ENCODE data around the gene MBTD1. TPM values are rescaled to one million over a fixed set of nuclear protein-coding genes. Genes with fewer than 3 reads are reported as not detected.

MBTD1 gene
- total and polyA plus RNA-seq, 2 experiments from 2014 or later = 19.1 to 63.9 TPM

DNA sequence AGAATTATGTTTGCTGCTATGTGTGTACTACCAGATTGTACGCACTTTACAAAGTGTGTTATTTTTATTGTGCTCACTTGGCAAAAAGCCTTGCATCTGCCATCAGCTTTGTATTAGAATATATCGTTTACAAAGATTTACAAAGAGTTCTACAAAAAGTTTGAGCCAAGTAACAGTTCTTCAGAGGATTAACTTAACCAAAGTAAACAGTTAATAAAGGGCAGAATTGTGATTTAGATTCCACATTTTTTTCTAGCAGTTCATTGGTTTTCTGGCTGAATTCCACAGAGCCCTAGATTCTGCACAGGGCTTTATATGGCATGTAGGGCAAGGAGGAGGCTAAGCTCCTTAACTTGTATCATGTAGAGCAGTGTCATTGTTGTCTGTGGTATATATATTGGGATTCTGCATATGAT is 29.9 kb upstream of the MBTD1 start:
- Histone ChIP-seq H3K4me2 (no peak overlapping the region), H3K36me3 (ENCODE audit: insufficient read depth) (peaks cover 46% of the 10 kb centered on the region), H3K4me1 (ENCODE audit: insufficient read depth) (peaks cover 9% of the 10 kb centered on the region; the same call in 1 of the 2 replicates), H3K79me2 (replicated peaks; ENCODE audit: insufficient read depth) (0 out of 2 replicates have a peak, but pooled peaks cover 13% of the 10 kb centered on the region), H4K20me1 (replicated peaks; ENCODE audit: insufficient read depth) (peaks cover 7% of the 10 kb centered on the region), H3K9me2 (ENCODE audit: insufficient read depth) (no peaks in the 10 kb centered on the region), H3K27ac (ENCODE audit: low read depth) (no peak overlapping the region), H3F3A (replicated peaks; ENCODE audit: low read depth) (no peaks in the 10 kb centered on the region), H2AFZ (no peak overlapping the region), H3K4me3 (no peak overlapping the region), H3K27me3 (ENCODE audit: insufficient read depth) (no peaks in the 10 kb centered on the region)
- Mint-ChIP-seq H3K27ac (no peak overlapping the region), H3K4me3 (no peak overlapping the region), H3K27me3 (ENCODE audit: insufficient read depth, low read depth, poor library complexity) (no peaks in the 10 kb centered on the region), H3K36me3 (ENCODE audit: low read depth) (peaks cover 78% of the 10 kb centered on the region), H3K4me1 (peaks cover 6% of the 10 kb centered on the region), H3K9me3 (no peaks in the 10 kb centered on the region)
- no peak for ATAC-seq
- no peak for DNase-seq (ENCODE audit: low spot score)
- no peak for TF ChIP-seq REST (IDR thresholded peaks at IDR 0.05; ENCODE audit: unreplicated experiment)
- TF ChIP-seq STAT1 (IDR thresholded peaks at IDR 0.05; ENCODE audit: unreplicated experiment) = no peak
- TF ChIP-seq CTCF (conservative IDR thresholded peaks at IDR 0.05; ENCODE audit: low read depth in 2 of 2) = no peak
- no peak for TF ChIP-seq NANOG (IDR thresholded peaks at IDR 0.05; ENCODE audit: borderline replicate concordance)
- no peak for TF ChIP-seq CREB1 (CRISPR knock-in tag; IDR thresholded peaks at IDR 0.05; ENCODE audit: low read depth)
- no peak for TF ChIP-seq EZH2 (IDR thresholded peaks at IDR 0.05; ENCODE audit: low read depth, unreplicated experiment)
- no peak for TF ChIP-seq ZNF114 (CRISPR knock-in tag; IDR thresholded peaks at IDR 0.05)
- no peak for TF ChIP-seq JUNB (IDR thresholded peaks at IDR 0.05; ENCODE audit: unreplicated experiment)
- TF ChIP-seq ZNF331 (CRISPR knock-in tag; IDR thresholded peaks at IDR 0.05; ENCODE audit: low read depth) = no peak
- no peak for TF ChIP-seq EZH2phosphoT487 (IDR thresholded peaks at IDR 0.05; ENCODE audit: unreplicated experiment)
- TF ChIP-seq ETS1 (IDR thresholded peaks at IDR 0.05) = no peak
- no peak for TF ChIP-seq POLR2AphosphoS5 (IDR thresholded peaks at IDR 0.05; ENCODE audit: low read depth)
- TF ChIP-seq ZNF462 (CRISPR knock-in tag; IDR thresholded peaks at IDR 0.05) = no peak
